HG02973 (cell line): ENCODE data around the gene UTS2R.
"Not testable (repeated sequence)": the region's sequence is repeated elsewhere in the genome, so short reads cannot be mapped to it uniquely, and the experiment has no call there.

ENCODE experiments used
- ATAC-seq: cut with Tn5 transposase; IDR thresholded peaks from one replicate; pipeline ENCODE4 v1.9.1; 2021; ENCODE audit warnings: moderate library complexity; ENCODE audit not compliant: unreplicated experiment

UTS2R gene

DNA sequence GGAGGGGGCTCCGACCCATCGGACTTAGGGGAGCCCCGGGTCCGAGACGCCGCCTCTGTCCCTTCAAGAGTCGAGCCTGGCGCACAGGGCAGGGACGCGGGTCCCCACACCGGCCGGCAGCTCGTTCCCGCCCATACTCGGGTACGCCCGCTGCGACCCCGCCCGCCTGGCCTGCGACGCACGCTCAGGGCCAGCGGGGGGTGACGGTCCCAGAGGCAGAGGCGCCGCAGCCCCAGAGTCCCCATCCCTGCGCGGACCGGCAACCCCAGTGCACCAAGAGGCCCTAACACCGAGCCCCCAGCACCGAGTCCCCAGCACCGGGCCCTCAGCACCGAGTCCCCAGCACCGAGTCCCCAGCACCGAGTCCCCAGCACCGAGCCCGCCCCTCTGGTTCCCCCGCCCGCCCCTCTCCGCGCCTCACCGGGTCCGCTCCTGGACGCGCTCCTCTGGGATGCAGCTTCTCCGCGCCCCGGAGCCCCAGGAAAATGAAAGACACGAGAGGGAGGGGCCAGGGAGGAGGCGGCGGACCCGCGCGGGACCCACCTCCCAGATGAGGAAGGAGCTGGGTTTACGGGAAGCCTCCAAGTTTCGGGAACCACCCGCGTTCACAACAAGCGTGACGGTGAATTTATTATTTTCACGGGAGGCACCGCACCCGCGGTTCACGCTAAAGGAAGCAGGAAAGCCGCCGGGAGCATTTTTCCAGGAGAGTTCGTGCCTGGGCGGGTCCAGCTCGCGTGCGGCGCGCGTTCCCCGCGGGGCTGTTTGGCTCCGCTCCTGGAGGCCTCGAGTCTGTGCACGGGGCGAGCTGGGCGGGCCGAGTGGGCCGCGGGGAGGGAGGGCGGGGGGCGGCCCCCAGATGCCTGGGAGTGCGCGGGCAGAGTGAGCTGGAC, 38.0 kb upstream of the UTS2R start, which contains the start of gene SECTM1:
Gene SECTM1, minus strand, starts transcription at position 488 of the 893 bp plus-strand sequence. CDS start 6,526 bp downstream, outside the sequence.
- ATAC-seq: no peak

DNA sequence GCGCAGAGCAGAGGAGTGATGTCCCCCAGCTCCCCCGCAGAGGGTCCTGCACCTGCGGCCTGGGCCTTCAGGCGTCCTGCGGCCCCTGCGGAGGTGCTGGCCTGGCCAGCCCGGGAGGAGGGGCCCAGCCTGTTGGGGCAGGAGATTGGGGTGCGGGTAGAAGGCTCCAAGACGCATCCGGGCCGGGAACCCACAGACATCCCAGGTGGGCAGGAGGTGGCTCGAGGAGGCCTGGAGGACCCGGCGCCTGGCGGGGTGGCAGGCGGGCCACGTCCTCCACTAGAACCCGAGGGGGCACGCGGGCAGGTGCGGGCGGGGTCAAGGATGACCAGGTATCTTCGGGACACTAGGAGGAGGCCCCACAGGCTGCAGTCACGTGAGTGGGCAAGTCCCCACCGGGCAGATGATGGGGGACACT, 37.4 kb upstream of the UTS2R start:
- ATAC-seq: no peak

DNA sequence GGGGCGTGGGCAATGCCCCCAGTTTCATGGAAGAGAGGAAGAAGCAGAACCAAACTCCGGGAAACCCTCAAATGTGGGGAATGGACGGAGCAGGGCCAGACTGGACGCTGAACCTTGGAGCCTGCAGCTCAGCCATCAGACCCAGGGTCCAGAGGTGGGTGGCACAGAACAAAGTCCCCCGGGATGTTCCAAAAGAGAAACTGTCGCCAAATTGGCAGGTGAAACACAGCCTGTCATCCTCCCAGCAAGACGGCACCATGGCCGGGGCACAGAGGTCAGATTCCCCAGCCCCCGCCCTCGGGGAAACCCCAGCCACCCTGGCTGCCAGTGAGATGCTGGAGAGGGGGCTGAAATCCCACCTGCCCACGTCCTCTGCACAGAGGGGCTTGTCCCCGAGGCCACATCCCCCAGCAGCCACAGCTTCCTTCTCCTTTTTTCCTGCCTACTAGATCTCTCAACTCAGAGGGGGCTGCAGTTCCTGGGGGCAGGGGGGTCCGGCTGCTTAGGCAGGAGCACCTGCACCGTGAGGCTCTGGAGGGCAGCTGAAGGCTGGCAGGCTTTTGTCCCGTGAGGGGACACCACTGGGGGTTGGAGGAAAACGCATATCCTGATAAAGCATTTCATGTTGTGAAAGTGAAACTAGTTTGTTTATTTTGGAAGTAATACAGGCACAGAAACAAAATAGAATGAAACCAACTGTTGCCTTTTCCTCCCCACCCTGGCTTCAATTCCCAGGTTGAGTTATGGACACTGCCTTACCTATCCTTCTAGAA, 36.8 kb upstream of the UTS2R start:
- no peak for ATAC-seq

DNA sequence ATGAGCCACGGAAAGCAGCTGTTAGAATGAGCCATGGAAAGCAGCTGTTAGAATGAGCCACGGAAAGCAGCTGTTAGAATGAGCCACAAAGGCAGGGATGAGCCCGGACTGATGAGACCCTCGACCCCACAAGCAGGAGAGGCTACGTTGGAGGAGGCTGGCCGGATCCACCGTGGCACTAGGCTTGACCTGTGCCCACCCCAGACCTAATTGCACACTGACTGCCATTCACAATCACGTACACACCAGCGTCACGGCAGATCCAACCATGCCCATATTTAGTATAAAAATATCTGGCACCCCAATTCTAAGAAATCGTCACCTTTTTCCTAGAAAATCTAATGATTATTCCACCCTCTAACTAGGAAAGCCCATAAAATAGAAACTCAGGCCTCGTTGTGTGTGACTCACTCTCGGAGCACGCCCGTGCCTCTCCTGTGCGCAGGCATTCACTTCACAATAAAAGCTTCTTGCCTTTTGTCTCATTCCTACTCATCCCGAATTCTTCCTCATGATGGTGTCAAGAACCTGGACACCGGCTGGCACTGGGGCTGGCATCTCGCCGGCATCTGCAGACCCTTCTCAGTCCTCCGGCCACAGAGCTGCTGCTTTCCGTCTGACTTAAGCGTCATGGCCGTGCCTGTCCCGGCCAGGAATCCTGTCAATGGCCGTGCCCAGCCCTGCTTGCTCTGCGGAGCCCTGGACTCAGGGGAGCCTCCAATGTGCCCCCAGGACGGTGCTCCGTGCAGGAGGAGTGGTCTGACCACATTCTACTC, 32.5 kb upstream of the UTS2R start:
- no peak for ATAC-seq

DNA sequence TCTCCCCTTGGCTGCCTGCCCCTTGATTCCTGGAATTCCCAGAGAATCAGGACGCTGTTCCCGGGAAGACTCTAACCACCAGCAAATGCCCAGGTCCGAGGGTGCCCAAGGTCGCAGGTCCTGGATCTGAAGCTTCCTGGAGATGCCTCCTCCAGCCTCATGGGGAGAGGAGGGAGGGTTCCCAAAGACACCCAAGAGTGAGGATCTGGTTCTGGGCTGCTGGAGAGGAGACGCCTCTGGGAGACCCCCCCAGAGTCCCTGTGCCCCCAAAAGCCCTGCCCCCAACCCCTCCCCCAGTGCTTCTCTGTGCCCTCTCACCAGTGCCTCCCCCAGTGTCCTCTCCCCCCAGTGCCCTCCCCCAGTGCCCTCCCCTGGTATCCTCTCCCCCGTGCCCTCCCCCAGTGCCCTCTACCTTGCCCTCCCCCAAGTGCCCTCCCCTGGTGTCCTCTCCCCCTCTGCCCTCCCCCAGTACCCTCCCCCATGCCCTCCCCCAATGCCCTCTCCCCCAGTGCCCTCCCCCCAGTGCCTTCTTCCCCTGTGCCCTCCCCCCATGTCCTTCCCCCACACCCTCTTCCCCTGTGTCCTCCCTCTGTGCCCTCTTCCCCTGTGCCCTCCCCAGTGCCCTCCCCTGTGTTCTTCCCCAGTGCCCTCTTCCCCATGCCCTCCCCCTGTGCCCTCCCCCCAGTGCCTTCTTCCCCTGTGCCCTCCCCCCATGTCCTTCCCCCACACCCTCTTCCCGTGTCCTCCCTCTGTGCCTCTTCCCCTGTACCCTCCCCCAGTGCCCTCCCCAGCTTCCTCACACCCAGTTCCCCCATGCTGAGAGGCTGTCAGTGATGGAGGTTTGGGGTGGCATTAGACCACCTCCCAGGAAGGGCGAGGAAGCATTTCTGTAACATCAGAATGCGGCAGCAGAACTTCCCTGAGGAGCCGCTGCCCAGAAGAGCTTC, 31.7 kb upstream of the UTS2R start:
- ATAC-seq: no peak

DNA sequence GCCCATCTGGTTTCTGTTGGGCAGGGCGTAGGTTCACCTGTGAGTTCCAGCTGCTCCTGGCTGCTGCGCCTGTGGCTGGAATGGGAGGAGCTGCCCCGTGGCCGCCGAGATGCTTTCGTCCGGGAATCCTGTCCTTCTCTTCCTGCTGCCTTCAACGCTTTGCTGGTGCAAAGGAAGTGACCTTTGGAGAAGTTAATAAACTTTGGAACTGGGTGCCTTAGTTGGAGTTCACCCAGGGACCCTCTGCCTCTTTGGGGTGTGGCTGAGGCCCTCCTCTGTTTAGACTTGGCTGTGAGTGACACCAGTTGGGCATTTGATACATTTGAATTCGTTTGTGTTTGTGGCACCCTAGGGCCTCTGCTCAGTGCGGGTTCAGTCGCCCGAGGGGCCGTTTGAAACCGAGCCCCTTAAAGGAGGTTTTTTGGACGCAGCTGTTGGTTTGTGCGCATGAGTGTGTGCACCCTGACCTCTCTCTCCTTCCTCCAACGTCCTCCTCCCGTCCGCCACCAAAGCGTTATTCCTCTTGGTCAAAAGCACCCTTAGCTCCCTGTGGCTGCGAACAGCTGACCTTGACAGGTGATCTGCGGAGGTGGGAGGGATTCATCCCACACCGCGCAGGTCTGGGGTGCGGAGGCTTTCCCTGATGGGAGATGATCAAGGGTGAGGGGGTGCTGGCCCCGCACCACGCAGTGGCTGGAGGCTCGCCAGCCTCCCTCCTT, 29.0 kb upstream of the UTS2R start:
- no peak for ATAC-seq

DNA sequence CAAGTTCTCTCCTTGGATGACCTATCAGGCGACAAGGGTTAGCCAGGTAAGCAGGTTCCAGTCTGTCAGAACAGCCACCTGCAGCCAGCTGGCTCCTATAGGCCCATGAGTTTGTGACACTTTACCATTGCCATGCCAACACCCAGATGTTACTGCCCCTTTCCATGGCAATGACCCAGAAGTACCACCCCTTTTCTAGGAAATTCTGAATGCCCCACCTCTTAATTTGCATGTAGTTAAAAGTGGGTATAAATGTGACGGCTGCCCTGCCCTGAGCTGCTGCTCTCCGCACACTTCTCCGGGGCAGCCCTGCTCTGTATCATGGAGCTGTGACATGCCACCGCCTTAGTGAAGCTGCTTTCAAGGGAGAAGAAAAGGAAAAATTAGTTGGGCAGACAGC, 28.0 kb upstream of the UTS2R start:
- ATAC-seq: no peak

DNA sequence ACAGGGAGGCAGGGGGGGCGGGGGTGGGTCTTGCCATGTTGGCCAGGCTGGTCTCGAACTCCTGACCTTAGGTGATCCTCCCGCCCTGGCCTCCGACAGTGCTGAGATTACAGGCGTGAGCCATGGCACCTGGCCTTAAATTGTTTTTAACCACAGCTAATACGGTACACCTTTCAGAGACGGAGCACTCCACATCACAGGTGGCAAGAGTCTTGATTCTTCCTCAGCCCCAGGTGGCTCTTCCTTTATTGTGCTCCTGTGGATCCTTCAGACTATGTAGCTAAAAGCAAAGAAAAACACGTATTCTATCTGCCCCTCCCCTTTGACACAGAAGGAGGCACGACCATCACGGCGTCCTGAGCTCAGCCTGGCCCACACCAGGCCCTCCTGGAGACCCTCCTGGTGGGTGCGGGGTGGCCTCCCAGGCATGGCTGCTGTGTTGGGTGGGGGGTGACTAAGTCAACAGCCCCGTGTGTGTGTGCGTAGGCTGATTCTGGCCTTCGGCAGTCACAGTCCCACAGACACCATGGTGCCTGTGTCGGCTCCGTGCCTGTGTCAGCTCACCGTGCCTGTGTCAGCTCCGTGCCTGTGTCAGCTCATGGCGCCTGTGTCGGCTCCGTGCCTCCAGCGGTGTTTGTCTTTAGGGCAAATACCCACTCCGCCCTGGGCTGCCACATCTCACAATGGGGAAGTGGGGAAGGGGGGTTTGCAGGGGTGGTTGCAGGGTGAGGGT, 27.2 kb upstream of the UTS2R start:
- ATAC-seq: no peak

DNA sequence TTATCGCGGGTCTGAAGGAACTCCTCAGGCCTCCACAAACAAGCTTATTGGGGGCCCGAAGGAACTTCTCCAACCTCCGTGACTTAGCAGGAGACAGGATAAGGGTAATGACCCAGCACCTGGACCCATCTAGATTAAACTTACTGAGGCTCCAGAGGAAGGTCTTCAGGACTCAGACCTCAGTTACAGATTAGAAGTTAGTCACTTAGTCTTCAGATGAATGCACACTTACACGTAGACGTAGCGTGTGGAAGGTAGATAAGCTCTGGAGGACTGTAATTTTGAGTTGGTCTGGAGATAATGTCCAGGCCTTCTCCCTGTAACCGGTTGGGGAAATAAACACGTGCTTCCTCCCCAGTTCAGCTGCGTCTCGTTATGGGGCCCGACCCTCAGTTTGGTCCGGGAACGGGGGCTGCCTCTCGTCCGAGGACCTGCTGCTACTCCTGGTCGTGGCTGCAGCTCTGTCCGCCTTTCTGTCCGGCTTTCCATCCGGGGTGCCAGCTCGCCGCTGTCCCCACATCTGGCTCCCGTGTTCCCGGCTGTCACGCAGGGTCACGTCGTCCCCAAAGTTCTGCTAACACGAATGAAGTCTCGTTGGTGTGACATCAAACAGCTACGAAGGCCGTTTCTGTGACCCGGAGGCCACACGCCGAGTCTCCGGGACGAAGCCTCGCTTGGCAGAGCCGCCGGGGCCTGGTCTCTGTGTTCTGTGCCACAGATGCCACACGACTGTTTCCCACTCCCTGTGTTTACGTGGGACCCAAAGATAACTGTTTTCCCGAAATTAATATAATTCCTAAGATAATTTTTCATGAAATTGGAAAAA, 26.2 kb upstream of the UTS2R start:
- ATAC-seq: no peak

DNA sequence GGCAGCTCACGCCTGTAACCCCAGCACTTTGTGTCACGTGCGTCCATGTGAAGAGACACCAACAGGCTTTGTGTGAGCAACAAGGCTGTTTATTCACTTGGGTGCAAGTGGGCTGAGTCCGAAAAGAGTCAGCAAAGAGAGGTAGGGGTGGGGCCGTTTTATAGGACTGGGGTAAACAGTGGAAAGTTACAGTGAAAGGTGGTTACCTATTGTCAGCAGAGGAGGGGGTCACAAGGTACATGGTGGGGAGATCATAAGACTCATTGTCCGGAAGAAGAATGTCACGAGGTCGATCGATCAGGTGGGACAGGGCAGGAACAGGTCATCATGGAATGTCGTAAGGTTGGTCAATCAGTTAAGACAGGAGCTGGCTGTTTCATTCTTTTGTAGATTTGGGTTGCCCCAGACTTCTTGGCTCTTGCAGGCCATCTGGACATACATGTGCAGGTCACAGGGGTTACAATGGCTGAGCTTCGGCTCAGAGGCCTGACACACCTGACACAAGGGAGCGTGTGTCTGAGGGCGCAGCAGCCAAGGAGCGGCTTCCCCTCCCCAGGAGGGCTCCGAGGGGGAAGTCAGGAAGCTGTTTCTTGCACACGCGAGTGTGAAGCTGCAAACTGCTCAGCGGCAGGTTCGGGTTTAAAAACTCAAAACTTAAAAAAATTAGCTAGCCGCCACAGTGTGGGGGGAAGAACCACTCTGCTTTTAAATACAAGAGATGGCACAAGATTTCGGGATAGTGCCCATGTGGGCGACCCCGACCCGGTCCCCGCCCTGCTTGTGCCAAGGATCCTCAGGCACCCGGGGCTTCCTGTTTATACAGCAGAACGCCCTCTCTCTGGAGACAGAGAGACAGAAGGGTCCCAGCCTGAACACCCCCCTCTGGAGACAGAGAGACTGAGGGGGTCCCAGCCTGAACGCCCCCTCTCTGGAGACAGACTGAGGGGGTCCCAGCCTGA, 24.9 kb upstream of the UTS2R start:
- ATAC-seq: no peak

DNA sequence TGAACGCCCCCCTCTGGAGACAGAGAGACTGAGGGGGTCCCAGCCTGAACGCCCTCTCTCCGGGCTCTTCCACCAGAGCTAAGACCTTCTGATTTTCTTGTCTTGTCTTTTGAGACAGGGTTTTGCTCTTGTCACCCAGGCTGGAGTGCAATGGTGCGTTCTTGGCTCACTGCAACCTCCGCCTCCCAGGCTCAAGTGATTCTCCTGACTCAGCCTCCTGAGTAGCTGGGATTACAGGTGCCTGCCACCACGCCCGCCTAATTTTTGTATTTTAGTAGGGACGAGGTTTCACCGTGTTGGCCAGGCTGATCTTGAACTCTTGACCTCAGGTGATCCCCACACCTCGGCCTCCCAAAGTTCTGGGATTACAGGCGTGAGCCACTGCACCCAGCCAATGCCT, 23.6 kb upstream of the UTS2R start:
- not testable (repeated sequence) for ATAC-seq

DNA sequence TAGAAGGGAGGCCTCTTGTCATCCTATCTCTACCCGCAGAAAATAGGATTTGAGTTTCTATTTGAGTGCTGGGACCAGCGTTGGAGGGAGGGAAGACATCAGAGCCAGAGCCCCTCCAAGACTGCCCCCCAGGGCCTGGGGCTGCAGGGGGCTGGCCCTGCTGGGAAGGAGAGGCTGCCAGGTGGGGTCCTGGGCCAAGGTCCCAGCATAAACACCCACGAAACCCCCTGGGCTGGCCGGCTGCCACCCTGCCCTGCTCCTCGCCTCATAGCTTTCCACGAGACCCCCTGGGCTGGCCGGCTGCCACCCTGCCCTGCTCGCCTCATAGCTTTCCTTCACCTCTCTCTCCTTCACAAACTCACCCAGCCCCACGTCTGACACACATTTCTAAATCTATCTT, 23.1 kb upstream of the UTS2R start:
- no peak for ATAC-seq

DNA sequence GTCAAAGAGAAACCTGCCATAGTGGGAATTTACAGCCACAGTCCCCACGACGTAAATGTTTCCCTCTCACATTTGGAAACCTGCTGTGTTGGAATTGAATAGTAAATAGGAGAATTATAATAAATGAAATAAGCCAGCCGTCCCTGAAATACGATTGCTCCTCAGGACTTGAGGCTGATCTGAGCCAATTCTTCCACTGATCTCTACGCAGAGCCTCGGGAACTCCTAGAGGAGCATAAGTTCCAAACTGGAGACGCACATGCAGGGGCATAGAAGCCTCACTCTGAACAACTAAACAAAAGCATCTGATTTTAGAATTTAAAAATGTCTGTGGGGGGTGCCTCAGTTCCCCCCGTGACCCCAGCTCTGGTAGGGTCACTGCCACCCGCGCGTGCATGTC, 22.7 kb upstream of the UTS2R start:
- ATAC-seq: no peak

DNA sequence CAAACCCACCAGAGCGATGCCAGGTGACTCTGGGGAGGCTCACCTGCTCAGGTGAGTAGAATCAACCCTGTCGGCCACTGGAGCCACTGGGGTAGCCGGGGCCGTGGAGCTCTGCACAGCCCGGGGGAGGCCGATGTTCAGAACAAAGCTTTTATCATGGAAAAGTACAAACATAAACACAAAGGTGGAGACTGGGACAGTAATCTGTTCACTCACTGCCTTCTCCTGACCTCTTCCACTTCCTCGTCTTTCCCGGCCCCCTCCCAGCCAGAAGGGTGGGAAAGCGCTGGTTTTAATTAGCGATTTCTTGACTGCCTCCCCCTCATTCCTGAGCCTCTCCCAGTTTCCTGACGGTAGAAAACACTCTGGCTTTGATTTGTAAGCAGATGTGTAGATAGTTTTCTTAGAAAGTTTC, 22.3 kb upstream of the UTS2R start:
- no peak for ATAC-seq

DNA sequence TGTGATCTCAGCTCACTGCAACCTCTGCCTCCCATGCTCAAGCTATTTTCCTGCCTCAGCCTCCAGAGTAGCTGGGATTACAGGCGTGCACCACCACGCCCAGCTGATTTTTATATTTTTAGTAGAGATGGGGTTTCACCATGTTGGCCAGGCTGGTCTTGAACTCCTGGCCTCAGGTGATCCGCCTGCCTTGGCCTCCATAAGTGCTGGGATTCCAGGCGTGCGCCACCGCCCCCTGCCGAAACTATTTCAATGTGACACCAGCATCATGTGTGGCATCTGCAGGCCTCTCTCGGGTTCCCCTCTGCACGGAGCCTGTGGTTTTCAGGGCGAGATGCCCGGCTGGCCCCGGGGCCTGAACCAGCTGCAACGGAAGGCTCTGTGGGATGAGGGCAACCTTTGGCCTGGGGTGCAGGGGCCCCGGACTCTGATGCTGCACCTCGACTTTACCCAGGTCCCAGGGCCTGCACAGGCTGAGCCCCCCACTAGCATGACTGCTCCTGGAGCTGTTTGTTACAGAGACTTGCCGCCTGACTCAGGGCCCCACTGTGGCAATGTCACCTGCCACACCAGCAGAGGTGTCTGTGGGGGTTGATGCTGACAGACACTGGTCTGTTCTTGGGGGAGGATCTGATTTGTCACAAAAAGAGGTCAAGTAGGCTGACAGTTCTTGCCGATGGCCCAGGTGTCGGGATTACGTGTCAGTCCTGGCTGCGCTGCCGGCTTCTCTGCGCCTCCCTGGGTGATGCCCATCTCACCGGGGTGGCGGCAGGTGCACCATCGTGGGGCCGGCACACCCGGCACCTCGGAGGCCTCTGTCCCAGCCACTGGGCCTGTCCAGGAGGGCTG, 21.2 kb upstream of the UTS2R start:
- ATAC-seq: no peak

DNA sequence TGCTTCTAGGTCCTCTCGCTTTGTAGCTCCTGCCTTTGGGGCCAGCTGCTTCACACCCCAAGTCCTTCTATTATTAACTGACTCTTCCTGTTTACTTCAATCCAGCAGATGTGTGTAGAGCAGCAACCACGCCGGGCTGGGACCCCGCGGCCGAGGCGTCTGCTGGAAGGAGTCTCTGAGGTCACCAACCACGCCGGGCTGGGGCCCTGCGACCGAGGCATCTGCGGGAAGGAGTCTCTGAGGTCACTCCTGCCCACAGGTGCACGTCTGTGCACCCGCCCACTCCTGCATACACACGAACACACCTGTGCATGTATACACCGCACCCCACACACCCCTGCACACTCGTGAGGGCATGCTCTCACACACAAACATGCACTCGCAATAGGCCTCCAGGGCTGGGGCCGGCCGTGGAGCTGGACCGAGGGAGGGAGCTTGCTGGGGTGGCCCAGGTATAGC, 20.3 kb upstream of the UTS2R start:
- ATAC-seq: no peak
